ENCODE data around the gene BNIP5.

DNA sequence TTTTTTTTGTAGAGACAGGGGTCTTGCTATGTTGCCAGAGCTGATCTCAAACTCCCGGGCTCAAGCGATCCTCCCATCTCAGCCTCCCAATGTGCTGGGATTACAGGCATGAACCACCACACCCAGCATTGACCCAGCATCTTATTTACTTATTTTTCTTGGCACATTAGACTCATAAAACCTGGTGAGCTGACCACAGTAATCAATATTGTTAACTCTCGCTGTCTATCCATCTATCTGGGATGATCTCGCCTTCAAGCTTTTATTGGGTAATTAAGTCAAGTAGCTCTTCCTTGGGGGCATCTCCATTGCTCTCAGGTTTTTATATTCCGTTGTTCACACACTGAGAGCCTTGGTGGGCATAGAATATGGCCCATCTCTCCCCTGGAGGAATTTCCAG lies 49.8 kb downstream of the BNIP5 start:
- TF ChIP-seq TFAP4 (IDR thresholded peaks at IDR 0.05; ENCODE audit: borderline replicate concordance, low read depth): no peak
- TF ChIP-seq CHD2 (IDR thresholded peaks at IDR 0.05; ENCODE audit: low read depth, low read length): no peak
- no peak for TF ChIP-seq POLR2A (IDR thresholded peaks at IDR 0.05; ENCODE audit: insufficient read depth in 1 of 2, low read depth in 2 of 2, low read length in 2 of 2)
- TF ChIP-seq ZNF501 (CRISPR knock-in tag; IDR thresholded peaks at IDR 0.05): no peak
- no peak for TF ChIP-seq TBL1XR1 (IDR thresholded peaks at IDR 0.05; ENCODE audit: borderline replicate concordance, low read length, partially characterized antibody)
- TF ChIP-seq PBX3 (CRISPR knock-in tag; IDR thresholded peaks at IDR 0.05; ENCODE audit: borderline replicate concordance): no peak
- TF ChIP-seq ZNF619 (CRISPR knock-in tag; IDR thresholded peaks at IDR 0.05): no peak
- TF ChIP-seq RBM22 (optimal IDR thresholded peaks at IDR 0.05; ENCODE audit: low read length): no peak
- no peak for TF ChIP-seq MAZ (IDR thresholded peaks at IDR 0.05; ENCODE audit: borderline replicate concordance, low read depth, low read length)
- no peak for TF ChIP-seq MAZ (CRISPR knock-in tag; IDR thresholded peaks at IDR 0.05; ENCODE audit: low read depth)

All from HepG2 (cell line).